Mucosa of stomach (tissue), 1 donor: ENCODE measurements around the gene RAB21.
"Not testable (repeated sequence)": the region's sequence is repeated elsewhere in the genome, so short reads cannot be mapped to it uniquely, and the experiment has no call there.

Source experiments
- H3K27me3 ChIP-seq: one replicate; pipeline ENCODE4 v1.7.0; 2013; ENCODE audit warnings: mild to moderate bottlenecking, low read length; ENCODE audit not compliant: control insufficient read depth, insufficient read depth
- H3K36me3 ChIP-seq: one replicate; pipeline ENCODE4 v1.7.0; 2013; ENCODE audit warnings: low read length; ENCODE audit not compliant: control insufficient read depth, insufficient read depth
- H3K4me1 ChIP-seq: one replicate; pipeline ENCODE4 v1.7.0; 2013; ENCODE audit warnings: mild to moderate bottlenecking, low read length; ENCODE audit not compliant: control insufficient read depth, insufficient read depth
- H3K4me3 ChIP-seq: one replicate; pipeline ENCODE4 v1.7.0; 2013; ENCODE audit warnings: low read length
- H3K9ac ChIP-seq: one replicate; pipeline ENCODE4 v1.7.0; 2013; ENCODE audit warnings: mild to moderate bottlenecking, low read length, moderate library complexity
- H3K9me3 ChIP-seq: one replicate; pipeline ENCODE4 v1.7.0; 2013; ENCODE audit warnings: mild to moderate bottlenecking, low read length, moderate library complexity; ENCODE audit not compliant: control insufficient read depth
- donor health status: Pancreatic carcinoma.

RAB21 gene

GRCh38 chr12:71786829-71787228 lies 32.2 kb downstream of the RAB21 start:
- Histone ChIP-seq H3K9me3 (no peaks in the 10 kb centered on the region), H3K4me3 (no peak overlapping the region), H3K27me3 (no peaks in the 10 kb centered on the region), H3K4me1 (no peaks in the 10 kb centered on the region), H3K9ac (no peak overlapping the region), H3K36me3 (no peaks in the 10 kb centered on the region)

GRCh38 chr12:71787580-71787979 lies 32.9 kb downstream of the RAB21 start:
- Histone ChIP-seq H3K27me3 (no peaks in the 10 kb centered on the region), H3K9me3 (no peaks in the 10 kb centered on the region), H3K4me3 (no peak overlapping the region), H3K9ac (no peak overlapping the region), H3K4me1 (no peaks in the 10 kb centered on the region), H3K36me3 (no peaks in the 10 kb centered on the region)

GRCh38 chr12:71790331-71790730 lies 35.7 kb downstream of the RAB21 start:
- no peaks in the 10 kb centered on the region for H3K36me3 ChIP-seq
- no peaks in the 10 kb centered on the region for H3K9me3 ChIP-seq
- H3K9ac ChIP-seq, result no peak overlapping the region
- H3K27me3 ChIP-seq, result no peaks in the 10 kb centered on the region
- no peak overlapping the region for H3K4me3 ChIP-seq
- no peaks in the 10 kb centered on the region for H3K4me1 ChIP-seq

GRCh38 chr12:71791473-71792150 lies 36.9 kb downstream of the RAB21 start:
- Histone ChIP-seq H3K9ac (no peak overlapping the region), H3K9me3 (no peaks in the 10 kb centered on the region), H3K36me3 (no peaks in the 10 kb centered on the region), H3K4me3 (no peak overlapping the region), H3K27me3 (no peaks in the 10 kb centered on the region), H3K4me1 (no peaks in the 10 kb centered on the region)

GRCh38 chr12:71792599-71792998 lies 37.9 kb downstream of the RAB21 start:
- Histone ChIP-seq H3K36me3 (no peaks in the 10 kb centered on the region), H3K9ac (no peak overlapping the region), H3K9me3 (no peaks in the 10 kb centered on the region), H3K4me3 (no peak overlapping the region), H3K27me3 (no peaks in the 10 kb centered on the region), H3K4me1 (no peaks in the 10 kb centered on the region)

GRCh38 chr12:71795901-71796300 lies 41.2 kb downstream of the RAB21 start:
- Histone ChIP-seq H3K9me3 (no peaks in the 10 kb centered on the region), H3K27me3 (no peaks in the 10 kb centered on the region), H3K9ac (no peak overlapping the region)

GRCh38 chr12:71797531-71797930 lies 42.9 kb downstream of the RAB21 start:
- Histone ChIP-seq H3K36me3 (no peaks in the 10 kb centered on the region), H3K27me3 (no peaks in the 10 kb centered on the region), H3K4me1 (no peaks in the 10 kb centered on the region), H3K9me3 (no peaks in the 10 kb centered on the region), H3K9ac (no peak overlapping the region), H3K4me3 (no peak overlapping the region)

More at GRCh38 chr12:71795901-71796300, 41.2 kb downstream of the RAB21 start:
- Histone ChIP-seq H3K36me3 (no peaks in the 10 kb centered on the region), H3K4me3 (no peak overlapping the region), H3K4me1 (no peaks in the 10 kb centered on the region)

GRCh38 chr12:71799106-71799505 lies 44.4 kb downstream of the RAB21 start:
- Histone ChIP-seq H3K9me3 (no peaks in the 10 kb centered on the region), H3K36me3 (no peaks in the 10 kb centered on the region), H3K4me3 (no peak overlapping the region), H3K27me3 (no peaks in the 10 kb centered on the region), H3K9ac (no peak overlapping the region), H3K4me1 (no peaks in the 10 kb centered on the region)

GRCh38 chr12:71800177-71800576 lies 45.5 kb downstream of the RAB21 start:
- no peaks in the 10 kb centered on the region for H3K4me1 ChIP-seq
- no peaks in the 10 kb centered on the region for H3K27me3 ChIP-seq
- H3K9ac ChIP-seq, result no peak overlapping the region
- H3K36me3 ChIP-seq, result no peaks in the 10 kb centered on the region
- no peak overlapping the region for H3K4me3 ChIP-seq
- no peaks in the 10 kb centered on the region for H3K9me3 ChIP-seq

GRCh38 chr12:71804505-71804904 lies 49.8 kb downstream of the RAB21 start:
- no peaks in the 10 kb centered on the region for H3K36me3 ChIP-seq
- H3K27me3 ChIP-seq, result no peaks in the 10 kb centered on the region
- no peaks in the 10 kb centered on the region for H3K4me1 ChIP-seq
- no peak overlapping the region for H3K4me3 ChIP-seq
- H3K9ac ChIP-seq, result no peak overlapping the region
- H3K9me3 ChIP-seq, result no peaks in the 10 kb centered on the region

- no peaks in the 10 kb centered on the region for H3K27me3 ChIP-seq
- no peaks in the 10 kb centered on the region for H3K4me1 ChIP-seq
- H3K9me3 ChIP-seq, result no peaks in the 10 kb centered on the region
- H3K4me3 ChIP-seq, result no peak overlapping the region
- no peaks in the 10 kb centered on the region for H3K36me3 ChIP-seq
- H3K9ac ChIP-seq, result no peak overlapping the region
Measured at GRCh38 chr12:71810921-71811320, 56.3 kb downstream of the RAB21 start.

GRCh38 chr12:71815242-71815641 lies 60.6 kb downstream of the RAB21 start:
- not testable (repeated sequence) for H3K27me3 ChIP-seq, H3K4me1 ChIP-seq

GRCh38 chr12:71822088-71822487 lies 67.4 kb downstream of the RAB21 start:
- not testable (repeated sequence) for H3K27me3 ChIP-seq, H3K4me3 ChIP-seq, H3K9ac ChIP-seq, H3K36me3 ChIP-seq, H3K9me3 ChIP-seq, H3K4me1 ChIP-seq

More at GRCh38 chr12:71815242-71815641, 60.6 kb downstream of the RAB21 start:
- H3K36me3 ChIP-seq, H3K9me3 ChIP-seq, H3K4me3 ChIP-seq, H3K9ac ChIP-seq: not testable (repeated sequence)
